ENCODE results near the gene ETV2.

The ETV2 gene

GRCh38 chr19:35693422-35693821, 51.9 kb downstream of the ETV2 start:
- H3K4me2 ChIP-seq (ENCODE audit: low read length) = peak overlapping the region; percentile 2; the same call in 1 of the 2 replicates
- no peaks in the 10 kb centered on the region for H3K36me3 ChIP-seq (replicated peaks; ENCODE audit: low read depth, low read length)
- no peaks in the 10 kb centered on the region for H4K20me1 ChIP-seq (ENCODE audit: insufficient read depth, low read length)
- H3K27ac ChIP-seq (ENCODE audit: low read length) = no peak overlapping the region
- no peak overlapping the region for H2AFZ ChIP-seq (ENCODE audit: low read depth, low read length)
- no peaks in the 10 kb centered on the region for H3K79me2 ChIP-seq (ENCODE audit: low read length)
- no peak for TF ChIP-seq EZH2phosphoT487 (IDR thresholded peaks at IDR 0.05; ENCODE audit: low read depth)
- TF ChIP-seq CTCF (IDR thresholded peaks at IDR 0.05; ENCODE audit: low read depth, low read length) = no peak
- H3K4me1 ChIP-seq (ENCODE audit: low read length) = peaks cover 17% of the 10 kb centered on the region
- H3K9ac ChIP-seq (ENCODE audit: low read length) = no peak overlapping the region
- H3K27me3 ChIP-seq (ENCODE audit: low read depth, low read length) = no peaks in the 10 kb centered on the region
- no peaks in the 10 kb centered on the region for H3K9me3 ChIP-seq (ENCODE audit: insufficient read depth, low read length)
- H3K4me3 ChIP-seq (ENCODE audit: low read length) = no peak overlapping the region

DNA sequence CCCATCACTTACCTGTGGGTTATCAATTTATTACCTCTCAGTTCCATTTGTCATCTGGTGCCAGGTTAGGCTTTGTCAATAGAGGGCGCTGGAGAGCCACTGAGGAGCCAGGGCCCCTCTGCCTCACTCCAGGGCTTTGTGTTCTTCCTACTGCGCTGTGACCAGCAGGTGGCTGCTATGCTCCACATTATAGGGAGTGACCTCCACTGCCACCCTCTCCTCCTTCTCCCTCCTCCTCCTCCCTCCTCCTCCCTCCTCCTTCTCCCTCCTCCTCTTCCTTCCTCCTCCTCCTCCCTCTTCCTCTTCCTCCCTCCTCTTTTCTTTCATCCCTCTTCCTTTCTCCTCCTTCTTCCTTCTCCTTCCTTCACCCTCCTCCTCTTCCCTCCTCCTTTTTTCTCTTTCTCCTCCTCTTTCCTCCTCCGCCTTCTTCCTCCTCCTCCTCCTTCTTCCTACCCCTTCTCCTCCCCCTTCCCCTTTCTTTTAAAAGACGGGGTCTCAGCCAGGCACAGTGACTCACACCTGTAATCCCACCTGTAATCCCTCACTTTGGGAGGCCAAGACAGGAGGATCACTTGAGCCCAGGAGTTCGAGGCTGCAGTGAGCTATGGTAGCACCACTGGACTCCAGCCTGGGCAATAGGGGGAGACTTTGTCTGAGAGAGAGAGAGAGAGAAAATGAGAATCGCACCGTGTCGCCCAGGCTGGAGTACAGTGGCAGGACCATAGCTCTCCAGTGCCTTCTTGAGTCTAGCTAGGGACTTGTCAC, 52.5 kb downstream of the ETV2 start:
- H3K9ac ChIP-seq (ENCODE audit: low read length) = no peak overlapping the region; the same call in 1 of the 2 replicates
- H3K9me3 ChIP-seq (ENCODE audit: insufficient read depth, low read length) = no peaks in the 10 kb centered on the region
- H3K27me3 ChIP-seq (ENCODE audit: low read depth, low read length) = no peaks in the 10 kb centered on the region
- 0 out of 2 replicates have a peak overlapping the region, but pooled peaks have one; percentile 19 for H3K4me2 ChIP-seq (ENCODE audit: low read length)
- H3K4me1 ChIP-seq (ENCODE audit: low read length) = peaks cover 17% of the 10 kb centered on the region
- no peaks in the 10 kb centered on the region for H3K79me2 ChIP-seq (ENCODE audit: low read length)
- TF ChIP-seq EZH2phosphoT487 (IDR thresholded peaks at IDR 0.05; ENCODE audit: low read depth) (no peak), CTCF (IDR thresholded peaks at IDR 0.05; ENCODE audit: low read depth, low read length) (peak; percentile 99)
- no peaks in the 10 kb centered on the region for H4K20me1 ChIP-seq (ENCODE audit: insufficient read depth, low read length)
- no peaks in the 10 kb centered on the region for H3K36me3 ChIP-seq (replicated peaks; ENCODE audit: low read depth, low read length)
- H3K4me3 ChIP-seq (ENCODE audit: low read length) = no peak overlapping the region
- no peak overlapping the region for H3K27ac ChIP-seq (ENCODE audit: low read length)
- no peak overlapping the region for H2AFZ ChIP-seq (ENCODE audit: low read depth, low read length)
